GM21717 (cell line): ENCODE results near the gene ZNF385A.

ENCODE experiments used
- ATAC-seq: cut with Tn5 transposase; IDR thresholded peaks from one replicate; pipeline ENCODE4 v1.9.1; 2021; ENCODE audit warnings: mild to moderate bottlenecking, moderate library complexity; ENCODE audit not compliant: unreplicated experiment

ZNF385A gene

DNA sequence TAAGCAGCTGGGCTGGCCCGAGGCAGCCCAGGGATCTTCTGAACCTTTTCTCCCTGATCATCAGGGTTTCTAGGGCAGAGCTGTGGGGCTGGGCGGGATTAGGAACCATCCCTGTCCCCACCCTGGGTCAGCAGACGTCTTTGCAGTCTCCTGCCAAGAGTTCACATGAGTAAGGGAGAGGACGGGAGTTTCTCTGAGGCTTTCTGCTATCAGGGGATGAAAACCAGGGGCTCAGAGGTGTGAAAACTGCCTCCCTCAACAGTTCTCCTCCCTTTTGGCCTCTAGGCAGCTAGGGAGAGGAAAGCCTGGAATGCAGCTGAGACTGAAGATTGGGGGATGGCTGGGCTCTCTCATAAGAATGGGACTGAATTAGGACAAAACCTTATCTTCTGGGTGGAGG is 7.9 kb downstream of the ZNF385A start:
- no peak for ATAC-seq

DNA sequence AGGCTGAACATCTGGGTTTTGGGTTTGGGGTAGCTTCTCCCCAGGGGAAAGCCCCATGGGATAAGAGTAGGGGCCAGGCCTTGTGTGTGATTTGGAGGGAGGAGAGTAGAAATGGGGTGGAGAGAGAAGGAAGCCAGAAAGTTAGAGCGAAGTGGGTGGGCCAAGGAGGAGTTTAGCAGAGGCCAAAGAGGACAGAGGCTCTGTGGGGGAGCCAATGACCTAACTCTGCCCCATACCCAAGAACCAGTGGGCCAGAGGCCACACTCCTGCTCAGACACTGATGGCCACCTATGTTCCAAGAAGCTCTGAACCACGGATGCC is 9.3 kb downstream of the ZNF385A start:
- no peak for ATAC-seq

DNA sequence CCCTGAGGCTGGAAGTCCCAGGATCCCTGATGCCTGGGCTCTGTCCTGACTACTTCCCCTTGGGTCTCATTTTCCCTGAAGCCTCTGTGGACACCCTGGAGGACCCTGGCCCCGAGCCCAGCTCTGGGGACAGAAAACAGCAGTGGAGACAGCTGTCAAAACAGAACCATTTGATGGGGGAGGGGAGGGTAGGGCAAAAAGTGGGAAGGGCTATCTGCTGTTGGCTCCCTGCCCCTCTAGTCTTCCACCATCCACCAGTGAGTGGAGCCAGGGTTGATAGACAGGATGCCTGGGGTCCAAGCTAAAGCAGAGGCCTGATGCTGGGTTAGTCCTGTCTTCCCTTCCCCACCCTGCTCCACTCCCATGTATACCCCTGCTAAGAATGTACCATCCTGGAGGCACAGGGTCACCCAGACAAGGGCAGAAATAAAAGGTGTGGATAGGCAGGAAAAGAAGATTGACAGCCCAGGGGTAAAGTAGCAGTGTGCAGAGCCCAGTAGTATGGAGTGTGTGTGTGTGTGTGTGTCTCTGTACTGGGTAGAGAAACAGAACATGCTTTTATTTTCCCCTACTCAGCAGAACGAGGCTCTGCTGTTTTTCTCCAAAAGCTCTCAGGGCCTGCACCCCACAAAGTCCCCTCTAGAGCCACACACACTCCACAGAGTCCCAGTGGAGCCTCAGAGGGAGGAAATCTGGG is 9.8 kb downstream of the ZNF385A start:
- ATAC-seq = no peak

GRCh38 chr12:54373649-54374561 is 10.6 kb downstream of the ZNF385A start:
- ATAC-seq = no peak

DNA sequence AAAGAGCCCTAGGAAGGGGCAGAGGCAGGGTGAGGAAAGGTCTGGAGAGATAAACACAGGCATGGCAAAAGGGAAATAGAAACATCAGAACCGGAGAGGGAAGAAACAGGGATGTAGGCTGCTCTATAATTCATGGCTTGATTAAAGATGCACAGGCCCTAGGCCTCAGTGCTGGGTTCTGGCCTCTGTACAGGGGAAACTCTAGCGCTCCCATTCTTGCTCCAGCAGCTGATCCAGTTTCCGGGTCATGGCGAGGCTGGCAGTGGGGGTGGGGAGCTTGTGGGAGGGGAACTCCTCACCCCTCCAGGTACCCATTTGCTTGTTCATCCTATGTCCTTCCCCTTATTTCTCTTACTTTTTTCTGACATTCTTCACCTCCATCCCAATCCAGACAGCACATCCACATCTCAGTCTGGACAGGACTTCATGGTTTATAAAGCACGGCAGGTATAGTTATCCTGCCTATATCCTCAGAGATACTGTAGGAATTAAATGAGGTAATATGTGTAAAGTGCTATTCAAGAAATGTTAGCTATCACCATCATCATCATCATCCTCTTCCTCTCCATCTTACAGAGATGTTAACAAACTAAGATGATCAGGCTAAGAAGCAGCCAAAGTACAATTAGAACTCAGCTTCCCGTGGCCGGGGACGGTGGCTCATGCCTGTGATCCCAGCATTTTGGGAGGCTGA is 12.3 kb downstream of the ZNF385A start:
- no peak for ATAC-seq

- ATAC-seq = no peak
Observed at GRCh38 chr12:54371328-54372112, 13.0 kb downstream of the ZNF385A start.

- ATAC-seq = no peak
Observed at GRCh38 chr12:54370171-54370730, 14.3 kb downstream of the ZNF385A start.

DNA sequence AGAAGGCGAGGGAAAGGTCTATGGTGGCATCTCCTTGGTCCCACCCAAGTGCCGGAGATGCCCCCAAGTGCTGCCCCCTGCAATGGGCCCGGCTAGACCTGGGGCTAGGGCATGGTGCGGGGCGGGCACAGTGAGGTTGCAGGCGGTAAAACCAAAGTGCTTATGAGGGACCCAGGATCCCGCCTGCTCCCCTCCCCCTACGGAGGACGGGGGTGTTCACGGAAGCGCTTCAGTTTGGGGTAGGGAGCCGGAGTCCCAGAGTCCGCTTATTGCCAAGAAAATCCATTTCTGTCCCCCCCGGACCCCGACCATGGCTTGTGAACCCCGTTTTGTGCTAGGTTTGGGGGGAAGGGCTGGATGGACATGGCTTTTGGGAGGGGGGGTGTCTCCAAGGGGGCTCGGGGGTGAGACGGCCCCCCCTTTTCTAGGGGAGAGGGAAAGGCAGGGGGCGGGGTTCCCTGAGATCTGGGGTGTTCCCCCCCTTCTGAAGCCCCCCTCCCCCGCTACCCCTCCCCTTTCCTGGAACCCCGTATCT is 14.9 kb downstream of the ZNF385A start:
- no peak for ATAC-seq

GRCh38 chr12:54368709-54369596 is 15.6 kb downstream of the ZNF385A start:
- ATAC-seq = peak; percentile 67

GRCh38 chr12:54368025-54368708 is 16.4 kb downstream of the ZNF385A start:
- ATAC-seq = peak; percentile 7

DNA sequence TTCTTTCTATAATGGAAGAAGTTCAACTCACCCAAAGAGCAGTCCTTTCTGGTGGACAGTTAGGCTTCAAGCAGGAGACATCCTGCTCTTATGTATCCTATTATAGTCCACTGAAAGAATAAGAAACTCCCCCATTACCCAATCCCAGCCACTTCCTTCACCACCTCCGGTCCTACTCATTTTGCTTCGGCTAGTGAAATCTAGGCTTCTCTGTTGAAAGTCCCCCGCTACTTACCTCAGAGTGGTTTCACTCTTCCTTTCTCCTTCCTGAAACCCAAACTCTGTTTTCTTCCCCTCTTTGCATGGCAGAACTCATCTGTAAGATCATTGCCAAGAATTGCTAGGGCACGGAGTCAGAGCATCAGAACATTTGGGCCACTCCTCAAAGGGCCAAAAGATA is 20.1 kb downstream of the ZNF385A start, which contains the start of gene GPR84:
GPR84 (minus strand) TSS at position 74 of the 400 bp plus-strand sequence. CDS start 635 bp downstream, outside the sequence.
- peak; percentile 45 for ATAC-seq

- ATAC-seq = no peak
Observed at GRCh38 chr12:54363618-54364017, 20.9 kb downstream of the ZNF385A start.

DNA sequence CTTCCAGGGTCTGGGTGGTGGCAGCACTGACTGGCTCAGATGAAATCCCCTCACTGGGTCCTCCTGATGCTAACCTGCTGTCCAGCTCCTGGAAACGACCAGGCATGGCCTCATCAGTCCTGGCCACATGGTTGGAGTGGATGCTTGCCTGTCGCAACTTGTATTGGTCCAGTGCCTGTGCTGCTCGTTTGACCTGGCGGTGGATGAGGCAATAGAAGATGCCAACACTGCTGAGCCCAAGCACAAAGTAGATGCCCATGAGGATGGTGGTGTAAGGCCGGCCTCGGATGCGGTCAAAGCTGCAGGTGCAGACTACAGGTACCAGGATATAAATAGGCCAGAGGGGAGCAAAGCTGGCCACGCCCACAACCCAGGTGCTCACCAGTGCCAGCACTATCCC is 21.5 kb downstream of the ZNF385A start:
- no peak for ATAC-seq

DNA sequence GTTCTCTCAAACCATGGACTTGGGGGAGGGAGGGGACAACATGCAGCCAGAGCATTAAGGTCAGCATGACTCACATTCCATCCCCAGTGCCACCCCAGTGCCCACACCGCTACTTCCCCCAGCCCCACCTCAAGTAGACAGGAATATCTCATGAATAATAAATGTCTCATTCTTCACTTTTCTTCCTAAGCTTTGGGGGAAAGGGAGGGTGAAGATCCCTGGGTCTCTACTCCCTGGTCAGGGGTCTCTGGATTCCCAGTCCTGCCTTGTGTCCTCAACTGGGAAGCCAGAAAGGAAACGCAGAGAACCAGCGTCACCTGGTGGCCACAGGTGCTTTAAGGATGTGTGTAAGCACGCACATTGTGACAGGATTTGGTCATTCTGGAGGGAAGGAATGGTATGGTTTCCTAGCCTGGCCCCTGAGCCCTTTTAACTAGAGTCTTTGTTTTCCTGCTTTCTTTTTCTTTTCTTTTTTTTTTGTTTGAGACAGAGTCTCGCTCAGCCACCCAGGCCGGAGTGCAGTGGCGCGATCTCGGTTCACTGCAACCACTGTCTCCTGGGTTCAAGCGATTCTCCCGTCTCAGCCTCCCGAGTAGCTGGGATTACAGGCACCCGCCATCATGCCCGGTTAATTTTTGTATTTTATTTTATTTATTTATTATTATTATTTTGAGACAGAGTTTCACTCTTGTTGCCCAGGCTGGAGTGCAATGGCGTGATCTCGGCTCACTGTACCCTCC is 23.6 kb downstream of the ZNF385A start:
- no peak for ATAC-seq

GRCh38 chr12:54359762-54360351 is 24.7 kb downstream of the ZNF385A start:
- no peak for ATAC-seq

DNA sequence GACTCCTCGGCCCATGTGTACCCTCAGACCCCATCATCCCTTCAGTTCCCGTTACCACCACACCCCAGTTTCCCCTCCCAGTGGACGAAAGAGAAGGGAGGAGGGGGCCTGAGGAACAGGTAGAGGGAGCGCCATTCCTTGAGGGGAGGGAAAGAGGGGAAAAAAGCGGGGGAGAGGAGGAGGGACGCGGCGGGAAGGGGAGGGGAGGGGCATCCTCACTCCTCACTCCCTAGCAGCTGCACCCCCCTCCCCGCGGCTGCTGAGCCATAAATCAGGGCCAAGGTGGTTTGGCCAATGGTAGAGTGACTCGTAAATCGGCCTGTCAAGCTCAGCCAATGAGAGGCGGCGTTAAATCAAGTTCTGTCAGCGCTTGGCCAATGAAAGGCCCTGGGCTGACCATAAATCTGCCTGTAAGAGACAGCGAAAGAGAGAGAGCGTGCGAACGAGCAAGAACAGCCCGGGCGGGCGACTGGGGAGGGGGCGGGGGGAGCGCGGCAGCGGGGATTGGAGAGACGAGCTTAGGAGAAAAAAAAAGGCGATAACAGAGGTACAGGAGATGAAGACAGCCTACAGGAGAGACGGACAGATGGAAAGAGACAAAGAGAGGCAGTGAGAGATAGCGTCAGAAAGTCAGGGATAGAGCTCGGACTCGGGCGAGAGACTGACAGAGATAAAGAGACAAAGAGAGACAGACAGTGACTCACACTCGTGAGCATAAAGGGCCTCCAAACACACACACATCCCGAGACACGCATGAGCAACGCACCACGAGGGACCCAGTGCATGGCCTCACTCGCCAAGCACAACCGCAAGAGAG is 25.4 kb downstream of the ZNF385A start:
- ATAC-seq = peak; percentile 94
